Erythroblast (primary cell): ENCODE measurements around the gene TRAPPC2.

Experiments
- DNase-seq, 2 experiments: peaks; one replicate each; lab custom pipeline; 2025; lab: John Stamatoyannopoulos, UW
- GATA1 ChIP-seq: IDR thresholded peaks from 2 replicates; pipeline ENCODE4 v1.6.1; 2011; ENCODE audit warnings: low read depth, mild to moderate bottlenecking, control low read depth, low read length, moderate library complexity
- POLR2A ChIP-seq: IDR thresholded peaks from 2 replicates; pipeline ENCODE4 v1.6.1; 2011; ENCODE audit warnings: mild to moderate bottlenecking, low read length

Gene TRAPPC2

GRCh38 chrX:13734278-13735172 lies at the start of gene TRAPPC2, which contains the start of gene OFD1:
Gene TRAPPC2 (minus strand): TSS chrX:13734620. CDS start chrX:13719963, 14,657 bp downstream.
Gene OFD1 (plus strand): TSS chrX:13734748. CDS start chrX:13735072, 324 bp downstream.
- peak; percentile 95 for DNase-seq
- no peak for TF ChIP-seq GATA1
- TF ChIP-seq POLR2A = peak; percentile 98

GRCh38 chrX:13780868-13781427 lies 46.5 kb upstream of the TRAPPC2 start:
- DNase-seq = no peak
- no peak for TF ChIP-seq GATA1
- no peak for TF ChIP-seq POLR2A

GRCh38 chrX:13778916-13779315 lies 44.5 kb upstream of the TRAPPC2 start:
- no peak for DNase-seq
- TF ChIP-seq POLR2A (no peak), GATA1 (no peak)

- DNase-seq = no peak
- TF ChIP-seq GATA1 (no peak), POLR2A (no peak)
Measured at GRCh38 chrX:13776387-13776786, 42.0 kb upstream of the TRAPPC2 start.

- TF ChIP-seq GATA1 (no peak), POLR2A (no peak)
Measured at GRCh38 chrX:13775837-13776236, 41.4 kb upstream of the TRAPPC2 start.

GRCh38 chrX:13774696-13775095 lies 40.3 kb upstream of the TRAPPC2 start:
- no peak for DNase-seq
- TF ChIP-seq POLR2A (no peak), GATA1 (no peak)

More at GRCh38 chrX:13775837-13776236, 41.4 kb upstream of the TRAPPC2 start:
- no peak for DNase-seq

- TF ChIP-seq POLR2A = no peak
- TF ChIP-seq GATA1 = no peak
Measured at GRCh38 chrX:13770013-13770535, 35.7 kb upstream of the TRAPPC2 start.

GRCh38 chrX:13768939-13769338 lies 34.5 kb upstream of the TRAPPC2 start:
- TF ChIP-seq GATA1 (no peak), POLR2A (no peak)
- DNase-seq = no peak

More at GRCh38 chrX:13770013-13770535, 35.7 kb upstream of the TRAPPC2 start:
- no peak for DNase-seq

- TF ChIP-seq GATA1 (no peak), POLR2A (no peak)
- DNase-seq = peak in 1 of 2 experiments; percentile 0
Measured at GRCh38 chrX:13764765-13765164, 30.3 kb upstream of the TRAPPC2 start.

- TF ChIP-seq GATA1 = no peak
- TF ChIP-seq POLR2A = no peak
- DNase-seq = no peak
Measured at GRCh38 chrX:13764281-13764680, 29.9 kb upstream of the TRAPPC2 start.

GRCh38 chrX:13763489-13763888 lies 29.1 kb upstream of the TRAPPC2 start:
- TF ChIP-seq POLR2A = no peak
- no peak for TF ChIP-seq GATA1

GRCh38 chrX:13761606-13762414 lies 27.4 kb upstream of the TRAPPC2 start:
- DNase-seq = peak; percentile 47 to 55
- no peak for TF ChIP-seq POLR2A
- TF ChIP-seq GATA1 = no peak

More at GRCh38 chrX:13763489-13763888, 29.1 kb upstream of the TRAPPC2 start:
- no peak for DNase-seq

- DNase-seq = no peak
- TF ChIP-seq POLR2A = no peak
- no peak for TF ChIP-seq GATA1
Measured at GRCh38 chrX:13760426-13760825, 26.0 kb upstream of the TRAPPC2 start.

GRCh38 chrX:13759152-13759718 lies 24.8 kb upstream of the TRAPPC2 start:
- TF ChIP-seq GATA1 (no peak), POLR2A (no peak)
- no peak for DNase-seq
